ENCODE measurements around the gene CLOCK.

DNA sequence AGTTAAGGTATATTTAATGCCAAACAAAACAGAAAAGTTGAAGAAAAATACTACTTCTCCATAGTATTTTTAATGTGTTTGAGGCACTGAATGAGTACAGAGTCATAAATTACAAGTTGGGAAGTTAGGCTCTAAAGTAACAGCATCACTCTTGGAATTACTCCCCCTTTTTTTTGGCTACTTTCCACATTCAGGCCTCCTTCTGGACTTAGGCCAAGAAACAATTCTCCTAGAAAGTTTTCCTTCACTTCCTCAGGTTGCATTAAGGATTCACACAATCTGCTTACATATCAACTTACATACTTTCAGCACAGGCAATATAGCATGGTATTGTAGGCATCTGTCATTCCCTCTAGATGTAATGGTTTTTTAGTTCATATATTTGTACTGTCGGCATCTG lies 98.9 kb downstream of the CLOCK start:
- TF ChIP-seq JUNB (CRISPR knock-in tag; IDR thresholded peaks at IDR 0.05; ENCODE audit: borderline replicate concordance) = no peak
- TF ChIP-seq, protein P1, sequence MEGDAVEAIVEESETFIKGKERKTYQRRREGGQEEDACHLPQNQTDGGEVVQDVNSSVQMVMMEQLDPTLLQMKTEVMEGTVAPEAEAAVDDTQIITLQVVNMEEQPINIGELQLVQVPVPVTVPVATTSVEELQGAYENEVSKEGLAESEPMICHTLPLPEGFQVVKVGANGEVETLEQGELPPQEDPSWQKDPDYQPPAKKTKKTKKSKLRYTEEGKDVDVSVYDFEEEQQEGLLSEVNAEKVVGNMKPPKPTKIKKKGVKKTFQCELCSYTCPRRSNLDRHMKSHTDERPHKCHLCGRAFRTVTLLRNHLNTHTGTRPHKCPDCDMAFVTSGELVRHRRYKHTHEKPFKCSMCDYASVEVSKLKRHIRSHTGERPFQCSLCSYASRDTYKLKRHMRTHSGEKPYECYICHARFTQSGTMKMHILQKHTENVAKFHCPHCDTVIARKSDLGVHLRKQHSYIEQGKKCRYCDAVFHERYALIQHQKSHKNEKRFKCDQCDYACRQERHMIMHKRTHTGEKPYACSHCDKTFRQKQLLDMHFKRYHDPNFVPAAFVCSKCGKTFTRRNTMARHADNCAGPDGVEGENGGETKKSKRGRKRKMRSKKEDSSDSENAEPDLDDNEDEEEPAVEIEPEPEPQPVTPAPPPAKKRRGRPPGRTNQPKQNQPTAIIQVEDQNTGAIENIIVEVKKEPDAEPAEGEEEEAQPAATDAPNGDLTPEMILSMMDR (CRISPR knock-in tag; IDR thresholded peaks at IDR 0.05) = no peak
- TF ChIP-seq ZNF574 (CRISPR knock-in tag; IDR thresholded peaks at IDR 0.05) = no peak
- no peak for TF ChIP-seq NR2F2 (IDR thresholded peaks at IDR 0.05; ENCODE audit: borderline replicate concordance, low read depth)
